HL-60 (cell line): ENCODE results near the gene C3.
"Not testable (repeated sequence)": the region's sequence is repeated elsewhere in the genome, so short reads cannot be mapped to it uniquely, and the experiment has no call there.

Source experiments
- DNase-seq, 2 experiments: peaks; one replicate each; pipeline ENCODE4 v3.0.0-alpha.2; 2010 to 2020; ENCODE audit warnings: low read depth in 1 of 2, low spot score in 1 of 2
- H3K27ac ChIP-seq: fragments of 250-450 bp; sonication (Bioruptor Pico); replicated peaks from 2 replicates; pipeline ENCODE4 v1.5.1; 2020; ENCODE audit warnings: mild to moderate bottlenecking, moderate library complexity
- H3K27me3 ChIP-seq: fragments of 250-450 bp; sonication (Bioruptor Pico); 2 replicates; pipeline ENCODE4 v1.5.1; 2021; ENCODE audit warnings: mild to moderate bottlenecking, moderate library complexity; ENCODE audit not compliant: insufficient read depth, poor library complexity, severe bottlenecking
- H3K4me3 ChIP-seq: replicated peaks from 2 replicates; pipeline ENCODE4 v1.5.1; 2011; ENCODE audit warnings: mild to moderate bottlenecking, control low read depth, low read length; ENCODE audit not compliant: insufficient read depth
- GABPA ChIP-seq: IDR thresholded peaks from 2 replicates; pipeline ENCODE4 v1.6.1; 2012; ENCODE audit warnings: low read depth
- POLR2AphosphoS5 ChIP-seq: IDR thresholded peaks from 2 replicates; pipeline ENCODE4 v1.6.1; 2012; ENCODE audit warnings: low read depth
- REST ChIP-seq: IDR thresholded peaks from 2 replicates; pipeline ENCODE4 v1.6.1; 2012; ENCODE audit warnings: low read depth; ENCODE audit not compliant: insufficient replicate concordance
- SPI1 ChIP-seq: IDR thresholded peaks from 2 replicates; pipeline ENCODE4 v1.6.1; 2012; ENCODE audit warnings: low read depth, mild to moderate bottlenecking, borderline replicate concordance
- TF ChIP-seq, protein P1 (sequence below): IDR thresholded peaks from one replicate; pipeline ENCODE4 v1.5.1; 2011; ENCODE audit warnings: low read length, control low read depth, inconsistent platforms; ENCODE audit not compliant: insufficient read depth

The C3 gene

GRCh38 chr19:6710273-6711077, 10.0 kb downstream of the C3 start:
- DNase-seq: no peak
- TF ChIP-seq POLR2AphosphoS5 (no peak), REST (no peak), GABPA (no peak), SPI1 (no peak)
- TF ChIP-seq, protein P1, sequence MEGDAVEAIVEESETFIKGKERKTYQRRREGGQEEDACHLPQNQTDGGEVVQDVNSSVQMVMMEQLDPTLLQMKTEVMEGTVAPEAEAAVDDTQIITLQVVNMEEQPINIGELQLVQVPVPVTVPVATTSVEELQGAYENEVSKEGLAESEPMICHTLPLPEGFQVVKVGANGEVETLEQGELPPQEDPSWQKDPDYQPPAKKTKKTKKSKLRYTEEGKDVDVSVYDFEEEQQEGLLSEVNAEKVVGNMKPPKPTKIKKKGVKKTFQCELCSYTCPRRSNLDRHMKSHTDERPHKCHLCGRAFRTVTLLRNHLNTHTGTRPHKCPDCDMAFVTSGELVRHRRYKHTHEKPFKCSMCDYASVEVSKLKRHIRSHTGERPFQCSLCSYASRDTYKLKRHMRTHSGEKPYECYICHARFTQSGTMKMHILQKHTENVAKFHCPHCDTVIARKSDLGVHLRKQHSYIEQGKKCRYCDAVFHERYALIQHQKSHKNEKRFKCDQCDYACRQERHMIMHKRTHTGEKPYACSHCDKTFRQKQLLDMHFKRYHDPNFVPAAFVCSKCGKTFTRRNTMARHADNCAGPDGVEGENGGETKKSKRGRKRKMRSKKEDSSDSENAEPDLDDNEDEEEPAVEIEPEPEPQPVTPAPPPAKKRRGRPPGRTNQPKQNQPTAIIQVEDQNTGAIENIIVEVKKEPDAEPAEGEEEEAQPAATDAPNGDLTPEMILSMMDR: no peak
- Histone ChIP-seq H3K4me3 (no peak overlapping the region), H3K27ac (no peak overlapping the region), H3K27me3 (peaks cover 4% of the 10 kb centered on the region)

GRCh38 chr19:6709549-6709948, 10.9 kb downstream of the C3 start:
- H3K27ac ChIP-seq: no peak overlapping the region
- H3K4me3 ChIP-seq: no peak overlapping the region
- TF ChIP-seq GABPA (no peak), REST (no peak), POLR2AphosphoS5 (no peak)
- H3K27me3 ChIP-seq: peaks cover 4% of the 10 kb centered on the region
- DNase-seq: no peak

DNA sequence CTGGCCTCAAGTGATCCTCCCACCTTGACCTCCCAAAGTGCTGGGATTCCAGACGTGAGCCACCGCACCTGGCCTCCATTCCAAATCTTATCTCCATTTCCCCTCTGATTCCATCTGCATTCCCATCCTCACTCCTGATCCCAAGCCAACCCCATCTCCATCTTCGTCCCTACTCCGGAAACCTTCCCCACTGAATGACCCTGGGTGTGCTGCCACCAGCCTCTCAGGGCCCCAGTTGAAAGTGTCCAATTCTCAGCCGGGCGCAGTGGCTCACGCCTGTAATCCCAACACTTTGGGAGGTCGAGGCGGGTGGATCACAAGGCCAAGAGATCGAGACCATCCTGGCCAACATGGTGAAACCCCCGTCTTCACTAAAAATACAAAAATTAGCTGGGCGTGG, 11.5 kb downstream of the C3 start:
- not testable (repeated sequence) for H3K4me3 ChIP-seq, H3K27ac ChIP-seq, H3K27me3 ChIP-seq, DNase-seq

DNA sequence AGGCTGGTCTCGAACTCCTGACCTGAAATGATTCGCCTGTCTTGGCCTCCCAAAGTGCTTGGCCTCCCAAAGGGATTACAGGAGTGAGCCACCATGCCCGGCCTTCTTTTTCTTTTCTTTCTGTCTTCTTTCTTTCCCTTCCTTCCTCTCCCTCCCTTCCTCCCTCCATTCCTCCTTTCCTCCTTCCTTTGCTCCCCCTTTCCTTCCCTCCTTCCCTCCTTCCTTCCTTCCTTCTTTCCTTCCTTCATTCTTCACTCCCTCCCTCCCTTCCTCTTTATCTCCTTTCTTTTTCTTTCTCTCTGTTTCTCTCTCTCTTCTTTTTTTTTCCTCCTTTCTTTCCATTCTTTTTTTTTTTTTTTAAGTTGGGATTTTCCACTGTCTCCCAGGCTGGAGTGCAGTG, 12.1 kb downstream of the C3 start:
- H3K27ac ChIP-seq: no peak overlapping the region
- DNase-seq: no peak
- TF ChIP-seq GABPA: no peak
- TF ChIP-seq, protein P1: no peak
- H3K27me3 ChIP-seq: peaks cover 4% of the 10 kb centered on the region
- no peak overlapping the region for H3K4me3 ChIP-seq

- TF ChIP-seq POLR2AphosphoS5 (no peak), GABPA (no peak), REST (no peak), SPI1 (no peak)
- TF ChIP-seq, protein P1: no peak
- Histone ChIP-seq H3K27ac (no peak overlapping the region), H3K4me3 (no peak overlapping the region), H3K27me3 (peaks cover 4% of the 10 kb centered on the region)
- DNase-seq: no peak
Observed at GRCh38 chr19:6707658-6708018, 12.8 kb downstream of the C3 start.
